Astrocyte of the spinal cord (primary cell): Measurements from ENCODE around the gene RBFOX2.

ENCODE experiments used
- DNase-seq: peaks from one replicate; pipeline ENCODE4 v3.0.0; 2011; ENCODE audit warnings: low read depth, low spot score
- H3K4me3 ChIP-seq: 2 replicates; pipeline ENCODE4 v1.5.1; 2011; ENCODE audit warnings: low read depth, mild to moderate bottlenecking, low read length, moderate library complexity
- CTCF ChIP-seq: IDR thresholded peaks from 2 replicates; pipeline ENCODE4 v1.5.1; 2012; ENCODE audit warnings: low read depth, mild to moderate bottlenecking, low read length, inconsistent platforms
- in situ Hi-C: cut with HindIII; loops from 2 replicates; pipeline ENCODE4 v1.10.0; 2017; ENCODE audit warnings: low sequenced_read_pairs

RBFOX2 gene

DNA sequence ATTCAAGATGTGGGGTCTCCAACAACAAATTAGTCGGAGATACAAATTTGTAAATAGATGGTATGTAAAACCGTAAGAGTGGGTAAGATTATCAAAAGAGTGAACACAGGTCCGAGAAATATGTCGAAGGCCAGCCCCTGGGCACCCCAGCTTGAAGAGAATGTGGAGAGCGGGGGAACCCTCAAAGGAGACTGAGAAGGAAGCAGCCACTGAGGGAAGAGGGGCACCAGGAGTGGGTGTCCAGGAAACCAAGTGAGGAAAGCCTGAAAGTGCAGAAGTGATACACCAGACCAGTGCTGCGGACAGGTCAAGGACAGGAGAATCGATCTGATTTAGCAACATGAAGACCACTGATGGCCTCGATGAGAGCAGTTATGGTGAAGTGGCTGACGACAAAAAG lies 296.5 kb downstream of the RBFOX2 start:
- no peak for DNase-seq
- no peak for TF ChIP-seq CTCF
- no peak overlapping the region for H3K4me3 ChIP-seq
- in situ Hi-C loops = no loop called here

DNA sequence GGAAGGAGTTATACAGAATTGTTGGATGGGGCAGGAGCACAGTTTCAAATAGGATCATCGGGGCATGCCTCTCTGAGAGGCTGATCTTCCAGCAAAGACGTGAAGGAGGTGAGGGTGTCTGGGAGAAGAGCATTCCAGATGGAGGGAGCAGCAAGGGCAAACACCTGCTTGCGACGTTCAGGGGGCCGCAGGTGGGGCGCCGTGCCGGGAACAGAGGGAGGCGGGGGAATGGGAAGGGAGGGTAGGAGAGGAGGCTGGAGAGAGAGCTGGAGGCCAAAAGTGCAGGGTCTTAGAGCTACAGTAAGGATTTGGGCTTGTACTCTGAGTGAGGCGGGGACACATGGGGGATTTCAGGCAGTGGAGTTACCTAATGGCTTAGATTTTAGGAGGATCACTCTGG lies 297.3 kb downstream of the RBFOX2 start:
- TF ChIP-seq CTCF = no peak
- no peak for DNase-seq
- in situ Hi-C loops = no loop called here
- H3K4me3 ChIP-seq = no peak overlapping the region

DNA sequence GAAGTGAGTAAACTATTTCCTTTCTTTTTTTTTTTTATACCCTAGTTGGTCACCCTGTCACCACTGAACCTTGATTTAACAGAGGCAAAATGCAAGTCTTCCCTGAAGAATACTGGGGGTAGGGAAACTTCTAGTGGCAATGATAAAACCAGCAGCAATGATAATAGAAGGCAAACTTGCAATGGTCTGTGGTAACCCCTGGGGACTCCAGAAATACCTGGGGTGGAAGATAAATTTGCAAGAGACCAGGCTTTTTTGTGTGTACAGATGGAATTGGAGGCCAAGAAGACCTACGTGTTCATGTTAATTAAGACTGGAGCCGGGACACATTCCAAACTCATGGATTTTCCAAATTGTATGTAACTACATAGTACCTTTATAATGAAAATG lies 299.3 kb downstream of the RBFOX2 start:
- DNase-seq = no peak
- TF ChIP-seq CTCF = no peak
- in situ Hi-C loops = no loop called here
- H3K4me3 ChIP-seq = no peak overlapping the region

DNA sequence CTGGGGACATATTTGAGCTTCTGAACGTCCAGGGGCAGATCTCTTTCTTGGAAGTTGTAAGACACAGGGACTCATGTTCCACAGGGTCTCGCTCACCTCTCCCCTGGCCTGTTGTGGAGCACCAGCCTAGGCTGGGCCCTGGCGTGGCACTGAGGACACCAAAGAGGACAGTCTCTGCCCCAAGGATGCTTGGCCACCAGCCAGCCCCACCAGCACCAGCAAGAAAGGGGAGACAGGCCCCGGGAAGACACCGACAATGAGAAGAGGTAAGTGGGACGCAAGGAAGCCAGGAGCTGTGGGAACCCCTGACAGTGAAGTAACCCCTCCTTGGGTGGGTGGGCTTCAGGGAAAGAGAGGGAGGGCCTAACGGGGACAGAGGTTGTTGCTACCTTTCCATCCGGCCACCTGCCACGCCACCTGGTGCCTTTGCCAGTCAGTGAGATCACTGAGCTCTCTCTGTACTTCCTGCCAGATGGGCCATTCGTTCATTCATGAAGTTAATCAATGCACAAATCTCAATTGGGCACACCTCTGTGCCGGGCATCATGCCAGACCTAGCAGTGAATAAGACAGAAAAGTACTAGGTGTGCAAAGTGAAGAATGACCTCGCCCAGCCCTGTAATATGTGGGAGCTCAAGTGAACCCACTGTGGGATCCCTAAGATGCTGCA lies 299.9 kb downstream of the RBFOX2 start:
- in situ Hi-C loops = no loop called here
- H3K4me3 ChIP-seq = no peak overlapping the region
- no peak for DNase-seq
- no peak for TF ChIP-seq CTCF

DNA sequence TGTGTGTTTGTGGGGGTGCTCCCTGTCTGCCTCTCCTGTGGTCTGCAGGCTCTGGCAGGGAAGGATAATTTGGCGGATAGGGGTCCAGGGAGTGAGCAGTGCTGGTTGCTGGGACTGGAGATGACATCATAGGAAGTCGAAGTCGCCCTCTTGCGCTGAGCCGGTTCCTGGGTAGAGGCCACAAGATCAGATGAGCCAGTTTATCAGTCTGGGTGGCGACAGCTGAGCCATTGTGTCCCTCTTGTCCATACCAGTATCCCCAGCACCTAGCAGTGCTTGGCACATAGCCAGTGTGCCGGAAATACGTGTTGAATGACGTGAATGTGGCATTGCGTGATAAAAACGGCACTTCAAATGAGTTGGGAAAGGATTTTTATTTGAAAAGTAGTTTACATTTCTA lies 301.2 kb downstream of the RBFOX2 start:
- H3K4me3 ChIP-seq = no peak overlapping the region
- no peak for DNase-seq
- TF ChIP-seq CTCF = no peak
- in situ Hi-C loops = no loop called here

DNA sequence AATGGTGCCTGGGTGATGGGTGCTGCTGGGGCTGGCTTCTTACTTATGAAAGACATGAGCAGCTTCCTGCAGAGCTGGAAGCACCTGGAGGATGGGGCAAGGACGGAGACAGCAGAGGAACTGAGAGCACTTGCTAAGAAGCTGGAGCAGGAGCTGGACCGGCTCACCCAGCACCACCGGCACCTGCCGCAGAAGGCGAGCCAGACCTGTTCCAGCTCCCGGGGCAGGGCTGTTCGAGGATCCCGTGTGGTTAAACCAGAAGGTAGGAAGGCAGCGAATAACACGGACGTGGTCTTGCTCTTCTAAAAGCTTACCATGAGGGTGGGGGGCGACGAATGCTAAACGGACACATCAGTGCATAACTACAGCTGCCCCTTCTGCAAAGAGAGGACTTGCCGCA lies 301.7 kb downstream of the RBFOX2 start:
- DNase-seq = no peak
- no peak overlapping the region for H3K4me3 ChIP-seq
- no peak for TF ChIP-seq CTCF
- in situ Hi-C loops = no loop called here

DNA sequence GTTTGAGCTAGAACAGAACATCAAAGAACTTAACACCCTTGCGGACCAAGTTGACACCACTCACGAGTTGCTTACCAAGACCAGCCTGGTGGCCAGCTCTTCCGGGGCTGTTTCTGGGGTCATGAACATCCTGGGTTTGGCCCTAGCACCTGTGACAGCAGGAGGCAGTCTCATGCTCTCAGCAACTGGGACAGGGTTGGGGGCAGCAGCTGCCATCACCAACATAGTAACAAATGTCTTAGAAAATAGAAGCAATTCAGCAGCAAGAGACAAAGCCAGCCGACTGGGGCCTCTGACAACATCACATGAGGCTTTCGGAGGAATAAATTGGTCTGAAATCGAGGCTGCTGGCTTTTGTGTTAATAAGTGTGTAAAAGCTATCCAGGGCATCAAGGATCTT lies 302.2 kb downstream of the RBFOX2 start:
- in situ Hi-C loops = no loop called here
- no peak for DNase-seq
- H3K4me3 ChIP-seq = no peak overlapping the region
- no peak for TF ChIP-seq CTCF
